ENCODE measurements around the gene CACNB1. TPM values are rescaled to one million over a fixed set of nuclear protein-coding genes. Genes with fewer than 3 reads are reported as not detected.
"Not testable (repeated sequence)": the region's sequence is repeated elsewhere in the genome, so short reads cannot be mapped to it uniquely, and the experiment has no call there.

CACNB1 gene
- total RNA-seq, 1 experiment from 2014 or later, result 5.9 TPM

DNA sequence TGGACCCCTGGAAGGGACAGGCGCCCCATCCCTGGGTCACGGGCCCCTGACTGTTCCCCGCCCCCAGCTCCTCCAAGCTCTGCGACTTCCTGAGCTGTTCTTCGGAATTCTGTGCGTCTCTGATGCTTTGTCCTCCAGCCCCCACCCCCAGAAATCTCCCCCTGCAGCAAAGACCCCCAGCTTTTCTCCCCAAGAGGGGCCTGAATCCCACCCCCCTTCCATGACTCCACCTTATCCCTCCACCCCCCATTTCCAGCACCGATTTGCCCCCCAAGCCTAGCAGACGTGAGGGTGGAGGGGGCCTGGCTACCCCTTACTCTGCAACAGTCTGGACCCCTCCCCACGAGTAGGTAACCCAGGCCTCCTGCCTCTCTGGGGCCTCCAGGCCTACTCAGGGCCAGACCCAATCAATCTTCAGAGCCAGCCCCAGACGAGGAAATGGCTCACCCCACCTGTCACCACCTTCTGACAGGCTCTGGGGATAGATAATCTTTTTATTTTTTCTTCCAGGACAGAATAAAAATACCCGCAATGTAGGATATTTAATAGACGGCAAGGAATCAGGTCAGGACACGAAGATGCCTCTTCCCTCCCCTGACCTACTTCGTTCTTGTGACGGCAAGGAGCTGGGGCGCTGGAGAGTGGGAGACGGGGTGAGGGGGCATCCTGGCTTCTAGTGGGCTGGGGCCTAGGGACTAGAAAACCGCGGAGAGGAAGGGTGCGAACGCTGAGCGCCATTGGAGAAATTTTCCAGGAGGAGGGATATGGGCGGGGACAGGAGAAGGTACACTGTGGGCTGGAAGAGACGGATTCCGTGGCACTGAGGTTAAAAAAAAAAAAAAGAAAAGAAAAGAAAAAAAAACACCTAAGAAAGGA lies 45.3 kb downstream of the CACNB1 start:
- no peak for DNase-seq (ENCODE audit: low read depth)

DNA sequence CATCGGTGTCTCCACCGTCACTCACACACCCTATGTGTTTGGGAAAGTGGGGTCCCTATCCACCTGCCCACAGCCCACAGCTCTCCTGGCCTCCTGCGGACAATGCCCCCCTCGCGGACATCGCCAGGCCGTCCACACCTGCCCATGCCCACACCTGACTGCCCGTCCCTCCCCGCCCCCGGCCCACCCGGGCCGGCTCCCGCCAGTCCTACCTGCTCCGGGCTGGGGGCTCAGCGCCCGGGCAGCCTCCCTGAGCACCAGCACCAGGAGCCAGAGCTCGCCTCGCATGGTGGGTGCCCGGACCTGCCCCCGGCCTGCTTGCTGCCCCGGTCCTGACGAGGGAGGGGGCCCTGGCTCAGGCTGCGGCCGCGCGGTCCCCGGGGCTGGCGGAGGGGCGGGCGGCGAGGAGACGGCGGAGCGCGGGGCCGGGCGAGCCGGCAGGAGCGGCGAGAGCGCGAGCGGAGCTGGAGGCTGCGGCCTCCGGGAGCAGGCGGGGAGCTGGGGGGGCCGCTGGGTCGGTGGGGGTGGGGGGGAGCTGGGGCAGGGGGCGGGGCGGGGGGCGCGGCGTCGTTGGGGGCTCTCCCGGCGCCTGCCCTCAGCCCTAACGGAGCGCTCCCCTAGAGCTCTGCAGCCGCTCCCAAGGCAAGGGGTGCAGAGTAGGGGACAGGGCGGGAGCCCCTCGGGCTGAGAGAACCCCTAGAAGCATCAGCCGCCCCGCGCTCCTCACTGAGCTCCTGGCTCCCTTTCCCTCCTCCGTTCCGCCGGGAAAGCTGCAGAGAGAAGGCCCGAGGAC lies 46.1 kb downstream of the CACNB1 start, which contains the start of gene PLXDC1:
Gene PLXDC1 (minus strand): TSS at position 488 of the 793 bp plus-strand sequence. CDS start 200 bp downstream, at position 288.
- no peak for DNase-seq (ENCODE audit: low read depth)

- no peak for DNase-seq (ENCODE audit: low read depth)
Measured at GRCh38 chr17:39150795-39151149, 46.7 kb downstream of the CACNB1 start.

DNA sequence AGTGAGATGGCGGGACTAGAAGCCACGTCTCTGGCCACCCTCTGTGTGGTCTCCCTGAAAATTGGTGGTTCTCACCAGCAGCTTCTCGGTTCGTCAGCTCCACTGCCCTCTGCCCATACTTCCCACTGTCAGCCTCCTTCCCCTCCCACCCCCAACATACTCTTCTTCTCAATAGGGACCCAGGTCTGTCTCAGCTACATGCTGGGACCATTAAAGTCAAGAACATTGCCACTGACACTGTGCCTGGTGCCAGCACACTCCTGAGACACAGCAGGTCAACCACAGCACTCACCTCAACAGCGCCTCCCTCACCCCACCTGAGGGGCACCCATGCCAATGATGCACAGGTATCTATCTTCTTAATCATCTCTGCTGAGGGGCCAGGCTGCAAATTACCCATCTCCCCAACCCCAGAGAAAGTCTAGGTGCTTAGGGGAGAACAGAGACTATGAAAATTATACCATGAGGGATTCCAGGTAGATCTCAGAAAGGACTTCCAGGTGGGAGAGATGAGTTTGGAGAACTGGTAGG lies 47.3 kb downstream of the CACNB1 start:
- no peak for DNase-seq (ENCODE audit: low read depth)

- DNase-seq (ENCODE audit: low read depth), result no peak
Measured at GRCh38 chr17:39147221-39148185, 50.0 kb downstream of the CACNB1 start.

DNA sequence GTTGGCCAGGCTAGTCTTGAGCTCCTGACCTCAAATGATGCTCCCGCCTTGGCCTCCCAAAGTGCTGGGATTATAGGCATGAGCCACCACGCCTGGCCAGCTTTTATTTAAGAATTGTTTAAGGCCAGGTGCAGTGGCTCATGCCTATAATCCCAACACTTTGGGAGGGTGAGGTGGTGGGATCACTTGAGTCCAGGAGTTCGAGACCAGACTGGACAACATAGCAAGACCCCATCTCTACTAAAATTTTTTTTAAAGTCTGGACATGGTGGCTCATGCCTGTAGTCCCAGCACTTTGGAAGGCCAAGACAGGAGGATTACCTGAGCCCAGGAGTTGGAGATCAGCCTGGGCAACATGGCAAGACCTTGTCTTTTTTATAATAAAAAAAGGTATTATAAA lies 51.2 kb downstream of the CACNB1 start:
- DNase-seq (ENCODE audit: low read depth), result no peak

GRCh38 chr17:39145143-39145542 lies 52.3 kb downstream of the CACNB1 start:
- DNase-seq (ENCODE audit: low read depth), result no peak

- DNase-seq (ENCODE audit: low read depth), result peak; percentile 90
Measured at GRCh38 chr17:39144416-39144840, 53.0 kb downstream of the CACNB1 start.

DNA sequence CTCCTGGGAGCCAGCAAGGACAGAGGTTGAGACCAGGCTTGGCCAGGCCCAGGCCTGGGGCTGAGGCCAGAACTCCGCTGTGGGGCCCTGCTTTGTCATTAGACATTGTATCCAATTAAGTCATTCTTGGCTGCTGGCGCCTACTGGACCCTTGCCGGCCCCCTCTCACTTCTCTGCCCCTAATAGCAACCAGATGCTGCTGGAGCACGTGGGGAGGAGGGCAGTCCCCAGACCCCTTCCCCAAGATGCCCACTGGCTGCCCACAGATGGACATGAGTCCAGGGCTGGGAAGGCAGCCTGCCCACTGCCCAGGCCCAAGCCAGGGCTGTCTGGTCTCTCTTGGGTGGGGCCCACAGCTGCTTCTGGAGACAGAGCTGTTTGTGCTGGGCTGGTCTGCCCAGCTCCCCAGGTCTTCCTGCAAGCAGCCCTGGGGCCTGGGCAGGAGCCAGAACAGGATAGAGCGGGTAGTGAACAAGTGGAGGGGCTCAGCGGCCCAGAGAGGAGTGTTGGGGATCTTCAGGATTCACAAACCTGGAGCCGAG lies 53.8 kb downstream of the CACNB1 start:
- no peak for DNase-seq (ENCODE audit: low read depth)

- DNase-seq (ENCODE audit: low read depth), result no peak
Measured at GRCh38 chr17:39141915-39142664, 55.4 kb downstream of the CACNB1 start.

DNA sequence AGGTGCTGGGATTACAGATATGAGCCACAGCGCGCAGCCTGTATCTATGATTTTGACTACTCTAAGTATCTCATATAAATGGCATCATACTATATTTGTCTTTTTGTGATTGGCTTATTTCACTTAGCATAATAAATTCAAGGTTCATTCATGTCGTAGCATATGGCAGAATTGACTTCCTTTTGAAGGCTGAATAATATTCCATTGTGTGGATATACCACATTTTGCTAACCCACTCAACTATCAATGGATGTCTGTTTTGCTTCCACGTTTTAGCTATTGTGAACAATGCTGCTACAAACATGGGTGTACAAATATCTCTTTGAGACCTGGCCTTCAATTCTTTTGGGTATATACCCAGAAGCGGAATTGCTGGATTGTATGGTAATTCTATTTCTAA lies 56.2 kb downstream of the CACNB1 start:
- no peak for DNase-seq (ENCODE audit: low read depth)

GRCh38 chr17:39139561-39139960 lies 57.9 kb downstream of the CACNB1 start:
- DNase-seq (ENCODE audit: low read depth), result no peak

- peak; percentile 86 for DNase-seq (ENCODE audit: low read depth)
Measured at GRCh38 chr17:39139161-39139511, 58.3 kb downstream of the CACNB1 start.

DNA sequence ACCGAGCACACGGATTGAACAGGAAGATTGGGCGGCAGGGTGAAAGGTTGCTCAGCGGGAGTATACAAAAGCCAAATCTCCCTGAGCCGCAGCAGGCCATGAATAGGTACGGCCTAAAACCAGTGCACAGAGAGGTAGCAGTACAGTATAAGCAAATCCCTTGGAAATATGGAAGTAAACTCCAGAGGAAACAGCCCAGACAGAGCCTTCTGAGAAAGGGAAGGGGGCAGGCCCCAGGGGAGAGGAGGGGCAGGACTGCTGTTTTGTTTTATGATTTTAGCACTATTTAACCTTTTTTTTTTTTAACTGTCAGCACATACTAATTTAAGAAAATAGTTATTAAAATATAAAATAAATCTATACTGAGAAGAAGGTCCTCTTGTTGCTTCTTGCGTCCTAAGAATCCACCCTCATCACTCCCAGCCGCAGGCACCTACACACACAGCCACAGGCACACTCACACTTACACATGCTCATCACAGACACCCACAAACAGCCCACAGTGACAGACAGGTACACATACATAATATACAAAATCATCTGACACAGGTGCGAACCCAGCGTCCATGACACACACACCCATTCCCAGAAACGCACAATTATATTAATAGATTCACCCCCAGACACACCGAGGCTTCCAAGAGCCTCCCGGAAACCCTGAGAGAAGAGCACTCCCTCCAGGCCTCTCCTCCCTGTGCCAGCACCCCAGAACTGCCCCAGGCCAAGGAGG lies 58.9 kb downstream of the CACNB1 start:
- no peak for DNase-seq (ENCODE audit: low read depth)

DNA sequence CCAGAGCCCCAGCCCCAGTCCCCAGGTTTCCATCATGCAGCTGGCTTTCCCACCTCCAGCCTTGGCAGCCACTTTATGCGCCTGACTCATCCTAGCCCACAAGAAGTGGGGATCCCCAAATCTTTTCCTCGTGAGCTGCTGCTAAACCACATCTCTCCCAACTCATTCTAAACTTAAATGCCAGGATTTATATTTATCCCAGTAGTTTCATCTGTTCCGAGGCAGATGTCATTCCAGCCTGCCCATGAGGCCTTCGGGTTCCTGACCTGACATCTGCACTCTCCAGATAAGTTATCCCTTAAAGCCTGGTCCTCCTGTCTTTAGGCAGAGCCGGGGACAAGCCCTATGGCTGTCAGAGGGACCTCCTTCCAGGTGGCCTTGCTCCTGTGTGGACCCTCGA lies 62.6 kb downstream of the CACNB1 start:
- no peak for DNase-seq (ENCODE audit: low read depth)

- peak; percentile 72 for DNase-seq (ENCODE audit: low read depth)
Measured at GRCh38 chr17:39132192-39132610, 65.3 kb downstream of the CACNB1 start.

DNA sequence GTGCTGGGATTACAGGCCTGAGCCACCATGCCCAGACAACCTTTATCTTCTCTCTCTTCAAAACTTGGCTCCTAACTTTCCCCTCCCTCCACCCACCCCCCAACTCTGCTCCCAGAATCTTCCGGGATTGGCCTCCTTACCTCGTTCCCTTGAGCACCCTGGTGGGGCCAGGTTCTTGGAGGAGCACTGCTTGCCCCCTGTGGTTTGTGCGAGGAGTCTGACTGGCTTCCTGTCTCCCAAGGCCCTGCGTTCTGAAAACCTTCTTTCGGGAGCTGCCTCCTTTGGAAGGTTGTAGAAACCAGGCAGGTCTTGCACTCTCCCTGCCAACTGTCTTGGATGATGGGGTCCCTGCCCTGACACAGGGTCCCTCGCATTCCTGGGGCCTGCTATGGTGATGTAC lies 65.9 kb downstream of the CACNB1 start:
- no peak for DNase-seq (ENCODE audit: low read depth)

DNA sequence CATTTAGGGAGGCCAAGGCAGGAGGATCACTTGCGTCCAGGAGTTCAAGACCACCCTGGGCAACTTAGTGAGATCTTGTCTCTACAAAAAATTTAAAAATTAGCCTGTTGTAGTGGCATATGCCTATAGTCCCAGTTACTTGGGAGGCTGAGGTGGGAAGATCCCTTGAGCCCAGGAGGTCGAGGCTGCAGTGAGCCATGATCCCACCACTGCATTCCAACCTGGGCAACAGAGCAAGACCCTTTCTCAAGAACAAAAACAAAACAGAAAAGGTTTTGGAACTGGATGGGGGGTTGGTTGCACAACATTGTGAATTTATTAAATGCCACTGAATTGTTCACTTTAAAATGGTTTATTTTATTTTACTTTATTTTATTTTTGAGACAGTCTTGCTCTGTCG lies 67.3 kb downstream of the CACNB1 start:
- DNase-seq (ENCODE audit: low read depth), result no peak

DNA sequence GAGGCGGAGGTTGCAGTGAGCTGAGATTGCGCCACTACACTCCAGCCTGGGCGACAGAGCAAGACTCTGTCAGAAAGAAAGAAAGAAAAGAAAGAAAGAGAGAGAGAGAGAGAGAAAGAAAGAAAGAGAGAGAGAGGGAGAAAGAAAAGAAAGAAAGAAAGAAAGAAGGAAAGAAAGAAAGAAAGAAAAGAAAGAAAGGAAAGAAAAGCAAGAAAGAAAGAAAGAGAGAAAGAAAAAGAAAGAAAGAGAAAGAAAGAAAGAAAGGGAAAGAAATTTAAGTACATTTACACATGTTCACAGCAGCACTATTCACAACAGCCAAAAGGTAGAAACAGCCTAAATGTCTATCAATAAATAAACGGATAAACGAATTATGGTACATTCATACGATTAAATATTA lies 67.9 kb downstream of the CACNB1 start:
- not testable (repeated sequence) for DNase-seq (ENCODE audit: low read depth)
